Trophoblast cell (in vitro differentiated cells and primary cell): ENCODE results near the gene CD300A.

Experiments
- DNase-seq, 2 donors: peaks; one replicate each; pipeline ENCODE4 v3.0.0-alpha.2; 2016
- H2AFZ ChIP-seq: 2 replicates; pipeline ENCODE4 v1.6.1; 2013; ENCODE audit warnings: low read length, moderate library complexity, mild to moderate bottlenecking; ENCODE audit not compliant: insufficient read depth, poor library complexity
- H2AK5ac ChIP-seq: 2 replicates; pipeline ENCODE4 v1.6.1; 2013; ENCODE audit warnings: mild to moderate bottlenecking, low read length
- H2BK120ac ChIP-seq: 2 replicates; pipeline ENCODE4 v1.6.1; 2013; ENCODE audit warnings: low read length, mild to moderate bottlenecking, moderate library complexity; ENCODE audit not compliant: insufficient read depth, poor library complexity
- H2BK12ac ChIP-seq: 2 replicates; pipeline ENCODE4 v1.6.1; 2013; ENCODE audit warnings: mild to moderate bottlenecking, low read length, moderate library complexity
- H2BK5ac ChIP-seq: 2 replicates; pipeline ENCODE4 v1.6.1; 2013; ENCODE audit warnings: low read length, low read depth, moderate library complexity, mild to moderate bottlenecking; ENCODE audit not compliant: poor library complexity
- H3K14ac ChIP-seq: 2 replicates; pipeline ENCODE4 v1.6.1; 2013; ENCODE audit warnings: mild to moderate bottlenecking, low read length
- H3K18ac ChIP-seq: 2 replicates; pipeline ENCODE4 v1.6.1; 2013; ENCODE audit warnings: mild to moderate bottlenecking, low read length
- H3K23ac ChIP-seq: 2 replicates; pipeline ENCODE4 v1.6.1; 2013; ENCODE audit warnings: low read length
- H3K27ac ChIP-seq: 2 replicates; pipeline ENCODE4 v1.5.1; 2013; ENCODE audit warnings: low read depth, mild to moderate bottlenecking, inconsistent platforms, low read length, moderate library complexity
- H3K27me3 ChIP-seq: 2 replicates; pipeline ENCODE4 v1.6.1; 2013; ENCODE audit warnings: inconsistent platforms, mild to moderate bottlenecking, low read length, moderate library complexity; ENCODE audit not compliant: insufficient read depth
- H3K36me3 ChIP-seq, 2 experiments: 1 replicate in 1 of 2; 2 replicates in 1 of 2; pipeline ENCODE4 v1.6.1; 2013; ENCODE audit warnings: low read length in 2 of 2, mild to moderate bottlenecking in 2 of 2, moderate library complexity in 1 of 2; ENCODE audit not compliant: insufficient read depth in 2 of 2, control insufficient read depth in 1 of 2
- H3K4ac ChIP-seq: 2 replicates; pipeline ENCODE4 v1.6.1; 2013; ENCODE audit warnings: low read depth, mild to moderate bottlenecking, low read length, moderate library complexity
- H3K4me1 ChIP-seq, 2 experiments: 1 replicate in 1 of 2; 2 replicates in 1 of 2; pipeline ENCODE4 v1.6.1; 2013; ENCODE audit warnings: low read length in 2 of 2, mild to moderate bottlenecking in 2 of 2, moderate library complexity in 1 of 2; ENCODE audit not compliant: insufficient read depth in 2 of 2, control insufficient read depth in 1 of 2
- H3K4me2 ChIP-seq: 2 replicates; pipeline ENCODE4 v1.6.1; 2013; ENCODE audit warnings: inconsistent platforms, mild to moderate bottlenecking, low read length, moderate library complexity
- H3K4me3 ChIP-seq: 2 replicates; pipeline ENCODE4 v1.5.1; 2013; ENCODE audit warnings: mild to moderate bottlenecking, low read depth, low read length, inconsistent platforms
- H3K79me1 ChIP-seq: one replicate; pipeline ENCODE4 v1.6.1; 2013; ENCODE audit warnings: low read length
- H3K79me2 ChIP-seq: 2 replicates; pipeline ENCODE4 v1.6.1; 2013; ENCODE audit warnings: low read length, mild to moderate bottlenecking; ENCODE audit not compliant: control insufficient read depth, insufficient read depth, poor library complexity
- H3K9ac ChIP-seq: 2 replicates; pipeline ENCODE4 v1.6.1; 2013; ENCODE audit warnings: mild to moderate bottlenecking, low read length
- H3K9me3 ChIP-seq: 2 replicates; pipeline ENCODE4 v1.6.1; 2013; ENCODE audit warnings: low read depth, mild to moderate bottlenecking, control low read depth, inconsistent platforms, low read length; ENCODE audit not compliant: insufficient read depth
- H4K12ac ChIP-seq: 2 replicates; pipeline ENCODE4 v1.6.1; 2013; ENCODE audit warnings: low read depth, mild to moderate bottlenecking, low read length, moderate library complexity
- H4K8ac ChIP-seq: 2 replicates; pipeline ENCODE4 v1.6.1; 2013; ENCODE audit warnings: low read depth, mild to moderate bottlenecking, low read length, moderate library complexity
- H4K91ac ChIP-seq: one replicate; pipeline ENCODE4 v1.6.1; 2013; ENCODE audit warnings: low read depth, mild to moderate bottlenecking, low read length, moderate library complexity
- WGBS: extraction: QIAGEN DNeasy Blood & Tissue Kit; methylation state at CpG from one replicate; pipeline ENCODE4 v1.1.7; 2013; ENCODE audit warnings: missing lambda C conversion rate; ENCODE audit not compliant: insufficient read length, insufficient coverage; ENCODE audit errors: extremely low coverage; 5-methylcytosine and 5-hydroxymethylcytosine counted together

Gene CD300A

GRCh38 chr17:74458835-74459234, 7.6 kb upstream of the CD300A start:
- H3K4me3 ChIP-seq = no peak overlapping the region
- H3K4me1 ChIP-seq = peaks cover 0 to 6% of the 10 kb centered on the region in 2 experiments
- H3K23ac ChIP-seq = no peak overlapping the region
- H3K9me3 ChIP-seq = no peaks in the 10 kb centered on the region
- no peak overlapping the region for H3K4me2 ChIP-seq
- no peak overlapping the region for H4K12ac ChIP-seq
- H3K27ac ChIP-seq = no peak overlapping the region
- H3K79me1 ChIP-seq = no peaks in the 10 kb centered on the region
- H3K18ac ChIP-seq = no peak overlapping the region
- H3K79me2 ChIP-seq = no peaks in the 10 kb centered on the region
- H2BK5ac ChIP-seq = no peak overlapping the region
- H2BK12ac ChIP-seq = no peak overlapping the region
- no peak overlapping the region for H4K91ac ChIP-seq
- no peak overlapping the region for H2BK120ac ChIP-seq
- H3K9ac ChIP-seq = no peak overlapping the region
- H3K4ac ChIP-seq = no peak overlapping the region
- WGBS = no CpG with 5 or more reads among the region's 3 CpGs
- DNase-seq = no peak
- no peaks in the 10 kb centered on the region for H3K36me3 ChIP-seq
- no peak overlapping the region for H2AFZ ChIP-seq
- H3K14ac ChIP-seq = no peak overlapping the region
- no peaks in the 10 kb centered on the region for H3K27me3 ChIP-seq
- no peak overlapping the region for H2AK5ac ChIP-seq
- no peak overlapping the region for H4K8ac ChIP-seq

DNA sequence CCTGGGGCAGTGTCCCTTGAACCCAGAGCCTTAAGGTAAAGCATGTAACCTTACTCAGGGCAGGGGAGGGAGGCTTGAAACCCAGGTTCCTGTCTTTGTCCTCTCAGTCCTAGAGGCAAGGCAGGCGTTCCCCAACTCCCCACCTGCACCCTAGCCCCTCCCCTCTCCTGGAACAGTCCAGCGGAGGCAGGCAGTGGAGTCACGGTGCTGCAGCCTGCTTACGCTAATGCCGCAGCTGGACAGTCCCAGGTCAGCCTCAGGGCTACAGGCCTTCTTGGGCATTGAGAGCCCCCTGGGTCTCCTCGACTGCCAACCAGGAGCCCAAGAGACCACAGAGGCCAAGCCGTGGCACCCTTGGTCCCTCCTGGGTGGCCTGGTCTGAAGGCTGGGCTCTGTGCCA, 6.8 kb upstream of the CD300A start:
- no peak overlapping the region for H4K12ac ChIP-seq
- no peak overlapping the region for H4K91ac ChIP-seq
- no peak overlapping the region for H3K4ac ChIP-seq
- H3K4me3 ChIP-seq = no peak overlapping the region
- H3K36me3 ChIP-seq = no peaks in the 10 kb centered on the region
- no peak overlapping the region for H2AK5ac ChIP-seq
- no peaks in the 10 kb centered on the region for H3K79me2 ChIP-seq
- no peak overlapping the region for H2AFZ ChIP-seq
- no peak for DNase-seq
- H3K14ac ChIP-seq = no peak overlapping the region
- H3K18ac ChIP-seq = no peak overlapping the region
- no peaks in the 10 kb centered on the region for H3K27me3 ChIP-seq
- H3K9me3 ChIP-seq = no peaks in the 10 kb centered on the region
- H3K4me1 ChIP-seq = peaks cover 0 to 1% of the 10 kb centered on the region in 2 experiments
- H3K27ac ChIP-seq = no peak overlapping the region
- no peaks in the 10 kb centered on the region for H3K79me1 ChIP-seq
- no peak overlapping the region for H4K8ac ChIP-seq
- H2BK5ac ChIP-seq = no peak overlapping the region
- H2BK12ac ChIP-seq = no peak overlapping the region
- no peak overlapping the region for H3K23ac ChIP-seq
- WGBS = no CpG with 5 or more reads among the region's 7 CpGs
- H3K9ac ChIP-seq = no peak overlapping the region
- no peak overlapping the region for H2BK120ac ChIP-seq
- no peak overlapping the region for H3K4me2 ChIP-seq

DNA sequence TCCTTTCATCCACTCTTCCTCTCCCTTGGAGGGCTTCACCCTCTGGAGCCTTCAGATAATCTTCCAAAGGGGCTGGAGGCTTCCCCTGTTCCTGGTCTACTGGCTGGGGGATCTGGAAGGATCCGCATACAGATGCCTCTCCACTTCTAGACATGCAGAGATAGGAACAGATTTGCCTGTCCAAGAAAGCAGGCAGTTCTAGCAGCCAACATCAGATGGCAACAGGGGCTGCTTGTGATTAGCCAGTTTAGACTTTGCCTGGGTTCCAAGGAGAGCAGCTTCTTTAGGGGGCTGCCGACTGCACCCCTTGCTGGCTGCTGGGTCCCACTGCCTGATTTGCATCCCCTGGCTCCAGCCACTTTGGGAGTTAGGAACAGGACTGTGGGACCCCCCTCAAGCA, 6.2 kb upstream of the CD300A start:
- Histone ChIP-seq H3K4me1 (no peaks in the 10 kb centered on the region), H3K9ac (no peak overlapping the region), H3K4ac (no peak overlapping the region), H2BK12ac (no peak overlapping the region), H3K9me3 (peaks cover 2% of the 10 kb centered on the region), H3K14ac (no peak overlapping the region), H3K79me2 (no peaks in the 10 kb centered on the region), H4K91ac (no peak overlapping the region), H3K18ac (no peak overlapping the region), H3K36me3 (no peaks in the 10 kb centered on the region), H3K79me1 (no peaks in the 10 kb centered on the region), H2BK5ac (no peak overlapping the region), H3K23ac (no peak overlapping the region), H3K27ac (no peak overlapping the region), H3K27me3 (no peaks in the 10 kb centered on the region), H3K4me3 (no peak overlapping the region), H4K12ac (no peak overlapping the region), H2BK120ac (no peak overlapping the region), H2AK5ac (no peak overlapping the region), H2AFZ (no peak overlapping the region), H3K4me2 (no peak overlapping the region), H4K8ac (no peak overlapping the region)
- no CpG with 5 or more reads among the region's 2 CpGs for WGBS
- no peak for DNase-seq

- Histone ChIP-seq H3K4me3 (no peak overlapping the region), H3K23ac (no peak overlapping the region), H2BK120ac (no peak overlapping the region), H2AFZ (no peak overlapping the region), H2BK12ac (no peak overlapping the region), H3K4me1 (no peaks in the 10 kb centered on the region), H3K9ac (no peak overlapping the region), H2BK5ac (no peak overlapping the region), H4K91ac (no peak overlapping the region), H3K36me3 (no peaks in the 10 kb centered on the region), H3K4ac (no peak overlapping the region), H3K27me3 (peaks cover 2% of the 10 kb centered on the region), H4K12ac (no peak overlapping the region), H3K4me2 (no peak overlapping the region), H3K79me2 (no peaks in the 10 kb centered on the region), H3K79me1 (no peaks in the 10 kb centered on the region), H2AK5ac (no peak overlapping the region), H3K9me3 (peaks cover 7% of the 10 kb centered on the region), H3K14ac (no peak overlapping the region), H3K18ac (no peak overlapping the region), H4K8ac (no peak overlapping the region), H3K27ac (no peak overlapping the region)
- whole genome bisulfite sequencing = no CpG with 5 or more reads among the region's 7 CpGs
- DNase-seq = no peak
Measured at GRCh38 chr17:74460996-74461395, 5.4 kb upstream of the CD300A start.
